ENCODE data around the gene CTSE. TPM values are rescaled to one million over a fixed set of nuclear protein-coding genes. Genes with fewer than 3 reads are reported as not detected.

Gene CTSE
- total and polyA plus RNA-seq, 2 experiments from 2014 or later: not detected

GRCh38 chr1:205961991-205962820 lies 61.5 kb downstream of the CTSE start:
- H3K4me1 Mint-ChIP-seq: peaks cover 11% of the 10 kb centered on the region; the same call in 2 of the 3 replicates
- ATAC-seq (no peak), DNase-seq (ENCODE audit: low spot score) (no peak)
- no peaks in the 10 kb centered on the region for H3K27me3 ChIP-seq (ENCODE audit: insufficient read depth)
- H2AFZ ChIP-seq: no peak overlapping the region
- no peaks in the 10 kb centered on the region for H3K36me3 ChIP-seq (ENCODE audit: insufficient read depth)
- peaks cover 8% of the 10 kb centered on the region for H3K27me3 Mint-ChIP-seq (ENCODE audit: insufficient read depth, low read depth, poor library complexity)
- TF ChIP-seq POLR2AphosphoS5 (IDR thresholded peaks at IDR 0.05; ENCODE audit: low read depth): no peak
- TF ChIP-seq ZNF331 (CRISPR knock-in tag; IDR thresholded peaks at IDR 0.05; ENCODE audit: low read depth): no peak
- no peak for TF ChIP-seq ZNF114 (CRISPR knock-in tag; IDR thresholded peaks at IDR 0.05)
- no peak for TF ChIP-seq CREB1 (CRISPR knock-in tag; IDR thresholded peaks at IDR 0.05; ENCODE audit: low read depth)
- TF ChIP-seq REST (IDR thresholded peaks at IDR 0.05; ENCODE audit: unreplicated experiment): no peak
- no peak for TF ChIP-seq CTCF (conservative IDR thresholded peaks at IDR 0.05; ENCODE audit: low read depth in 2 of 2)
- TF ChIP-seq ZNF462 (CRISPR knock-in tag; IDR thresholded peaks at IDR 0.05): no peak
- TF ChIP-seq EZH2phosphoT487 (IDR thresholded peaks at IDR 0.05; ENCODE audit: unreplicated experiment): no peak
- no peak for TF ChIP-seq NANOG (IDR thresholded peaks at IDR 0.05; ENCODE audit: borderline replicate concordance)
- TF ChIP-seq ETS1 (IDR thresholded peaks at IDR 0.05): no peak
- no peak for TF ChIP-seq EZH2 (IDR thresholded peaks at IDR 0.05; ENCODE audit: low read depth, unreplicated experiment)
- TF ChIP-seq JUNB (IDR thresholded peaks at IDR 0.05; ENCODE audit: unreplicated experiment): no peak
- no peak for TF ChIP-seq STAT1 (IDR thresholded peaks at IDR 0.05; ENCODE audit: unreplicated experiment)
- H3K36me3 Mint-ChIP-seq (ENCODE audit: low read depth): no peaks in the 10 kb centered on the region
- H3K79me2 ChIP-seq (replicated peaks; ENCODE audit: insufficient read depth): no peaks in the 10 kb centered on the region
- H3K27ac ChIP-seq (ENCODE audit: low read depth): no peak overlapping the region
- no peak overlapping the region for H3K27ac Mint-ChIP-seq
- H3K9me3 Mint-ChIP-seq: no peaks in the 10 kb centered on the region
- H3K4me2 ChIP-seq: no peak overlapping the region
- H3K4me1 ChIP-seq (ENCODE audit: insufficient read depth): no peaks in the 10 kb centered on the region
- no peaks in the 10 kb centered on the region for H4K20me1 ChIP-seq (replicated peaks; ENCODE audit: insufficient read depth)
- H3K9me2 ChIP-seq (ENCODE audit: insufficient read depth): no peaks in the 10 kb centered on the region
- no peak overlapping the region for H3K4me3 ChIP-seq
- H3K4me3 Mint-ChIP-seq: no peak overlapping the region
- H3F3A ChIP-seq (replicated peaks; ENCODE audit: low read depth): no peaks in the 10 kb centered on the region
